NCI-H1417 (cell line): Measurements from ENCODE around the gene FAM83F.

Experiments used
- DNase-seq, 3 experiments: peaks; one replicate each; lab custom pipeline; 2025; lab: John Stamatoyannopoulos, UW

Gene FAM83F

GRCh38 chr22:39965748-39966147, 29.0 kb upstream of the FAM83F start:
- DNase-seq, result no peak

- DNase-seq, result no peak
Measured at GRCh38 chr22:39966470-39966869, 28.3 kb upstream of the FAM83F start.

GRCh38 chr22:39967103-39967829, 27.5 kb upstream of the FAM83F start:
- no peak for DNase-seq

- no peak for DNase-seq
Measured at GRCh38 chr22:39967996-39968972, 26.5 kb upstream of the FAM83F start.

GRCh38 chr22:39970742-39971141, 24.0 kb upstream of the FAM83F start:
- no peak for DNase-seq

GRCh38 chr22:39972641-39973040, 22.1 kb upstream of the FAM83F start:
- no peak for DNase-seq

GRCh38 chr22:39973656-39974055, 21.1 kb upstream of the FAM83F start:
- DNase-seq, result no peak

- no peak for DNase-seq
Measured at GRCh38 chr22:39974065-39974464, 20.7 kb upstream of the FAM83F start.

- DNase-seq, result no peak
Measured at GRCh38 chr22:39979048-39979447, 15.7 kb upstream of the FAM83F start.

- DNase-seq, result no peak
Measured at GRCh38 chr22:39979458-39979857, 15.3 kb upstream of the FAM83F start.

- peak in 1 of 3 experiments; percentile 20 for DNase-seq
Measured at GRCh38 chr22:39980596-39980995, 14.2 kb upstream of the FAM83F start.

GRCh38 chr22:39983346-39983745, 11.4 kb upstream of the FAM83F start:
- no peak for DNase-seq

GRCh38 chr22:39984006-39984405, 10.7 kb upstream of the FAM83F start:
- DNase-seq, result no peak

- DNase-seq, result no peak
Measured at GRCh38 chr22:39984746-39985145, 10.0 kb upstream of the FAM83F start.

GRCh38 chr22:39985383-39986035, 9.2 kb upstream of the FAM83F start:
- DNase-seq, result no peak

- no peak for DNase-seq
Measured at GRCh38 chr22:39988386-39989114, 6.2 kb upstream of the FAM83F start.

GRCh38 chr22:39989633-39990032, 5.1 kb upstream of the FAM83F start:
- DNase-seq, result no peak

GRCh38 chr22:39990686-39991085, 4.1 kb upstream of the FAM83F start:
- peak in 1 of 3 experiments; percentile 6 for DNase-seq

GRCh38 chr22:39991159-39991860, 3.4 kb upstream of the FAM83F start:
- no peak for DNase-seq

GRCh38 chr22:39992088-39992826, 2.5 kb upstream of the FAM83F start:
- no peak for DNase-seq
